Activated T-cell treated with anti-CD3 and anti-CD28 coated beads, Interleukin-2, amount 50 U/mL, for 1 hour (primary cell): ENCODE data around the gene GIMAP4.
"Not testable (repeated sequence)": the region's sequence is repeated elsewhere in the genome, so short reads cannot be mapped to it uniquely, and the experiment has no call there.

Experiments
- DNase-seq: peaks from one replicate; pipeline ENCODE4 v3.0.0-alpha.2; 2020

GIMAP4 gene

DNA sequence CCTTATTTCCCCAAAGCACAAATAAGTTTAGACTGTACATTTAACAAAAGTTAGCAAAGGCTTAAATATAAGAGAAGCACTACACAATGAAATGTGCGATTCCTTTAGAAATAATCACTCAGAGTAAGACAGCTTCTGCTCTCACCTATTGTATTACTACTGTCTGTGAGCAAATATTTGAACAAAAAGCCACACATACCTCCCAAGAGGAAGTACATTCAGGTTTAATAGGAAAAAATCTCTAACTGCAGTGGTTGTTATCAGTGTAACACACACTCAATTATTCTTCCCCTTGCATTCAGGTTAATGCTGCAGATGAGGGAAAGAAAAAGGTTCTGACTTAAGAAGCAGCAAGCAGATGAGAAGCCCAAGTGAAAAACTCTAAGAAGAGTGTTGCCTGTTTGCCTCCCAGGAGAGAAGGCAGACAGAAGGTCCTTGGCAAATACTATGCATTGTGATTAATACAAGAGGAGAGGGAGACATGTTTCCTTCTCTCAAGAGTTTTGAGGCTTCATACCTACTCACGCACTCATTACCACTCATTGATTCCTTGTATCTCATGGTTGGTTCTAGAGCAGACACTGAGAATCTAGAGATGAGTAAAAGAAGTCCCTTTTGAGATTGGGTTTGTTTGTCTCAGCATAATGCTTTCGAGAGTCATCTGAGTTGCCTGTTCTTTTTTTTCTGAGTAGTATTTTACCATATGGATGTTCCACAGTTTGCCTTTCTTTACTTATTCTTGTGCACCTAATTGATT is 13.6 kb downstream of the GIMAP4 start:
- DNase-seq: no peak

DNA sequence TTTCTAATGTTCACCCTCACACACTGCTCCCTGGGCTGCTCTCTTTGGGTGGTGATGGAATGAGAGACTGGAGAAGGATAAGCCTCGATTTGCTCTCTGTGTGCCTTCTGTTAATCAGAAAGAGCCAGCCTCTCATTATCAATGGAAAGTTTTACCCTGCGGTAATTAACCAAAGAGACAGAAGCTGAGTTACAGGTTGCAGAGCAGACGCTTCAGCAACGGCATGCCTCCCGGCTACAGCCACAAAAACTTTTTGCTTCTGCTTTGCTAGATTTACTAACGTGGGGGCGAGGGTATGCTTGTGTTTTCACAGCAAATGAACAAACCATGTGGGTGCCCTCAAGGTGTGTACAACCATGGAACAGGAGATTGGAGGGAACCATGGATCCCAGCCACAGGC is 18.0 kb downstream of the GIMAP4 start:
- no peak for DNase-seq

GRCh38 chr7:150586068-150586784 is 19.0 kb downstream of the GIMAP4 start:
- no peak for DNase-seq

GRCh38 chr7:150586785-150587152 is 19.6 kb downstream of the GIMAP4 start:
- no peak for DNase-seq

DNA sequence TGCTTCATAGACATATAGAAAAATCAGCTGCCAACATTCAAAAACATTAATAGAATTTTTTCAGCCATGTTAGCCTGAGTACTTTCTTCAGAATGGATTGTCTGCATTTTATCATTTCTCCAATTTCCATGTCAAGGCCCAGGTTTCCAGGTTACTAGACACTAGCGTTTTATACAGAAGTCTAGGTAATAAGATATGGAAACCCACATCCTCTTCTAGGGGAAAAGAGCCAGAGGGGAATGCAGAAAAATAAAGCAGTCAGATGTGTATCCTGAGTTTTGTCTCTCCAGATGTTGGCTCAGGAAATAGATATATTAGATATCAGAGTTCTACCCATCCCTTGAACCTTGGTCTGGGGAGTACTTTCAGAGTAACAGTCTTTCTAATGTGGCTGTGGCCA is 20.4 kb downstream of the GIMAP4 start:
- no peak for DNase-seq

GRCh38 chr7:150594805-150595204 is 27.6 kb downstream of the GIMAP4 start:
- DNase-seq: no peak

DNA sequence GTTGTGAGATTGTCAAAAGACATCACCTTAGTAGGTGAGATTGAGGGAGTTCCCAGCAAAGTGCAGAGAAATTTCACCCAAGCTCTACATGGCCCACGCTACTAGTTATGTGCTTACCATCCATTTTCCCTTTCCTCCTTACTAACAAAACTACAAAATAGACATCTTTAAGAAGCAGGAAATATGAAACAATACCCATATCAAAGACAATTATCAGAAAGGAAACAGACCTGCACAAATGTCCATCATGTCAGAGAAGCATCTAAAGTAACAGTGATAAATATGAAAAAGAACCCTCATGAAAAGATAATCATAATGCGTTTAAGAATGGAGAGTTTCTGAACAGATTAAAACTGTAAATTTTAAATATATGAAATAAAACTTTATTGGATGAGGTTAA is 28.2 kb downstream of the GIMAP4 start:
- DNase-seq: no peak

- DNase-seq: not testable (repeated sequence)
Measured at GRCh38 chr7:150603600-150603999, 36.4 kb downstream of the GIMAP4 start.

DNA sequence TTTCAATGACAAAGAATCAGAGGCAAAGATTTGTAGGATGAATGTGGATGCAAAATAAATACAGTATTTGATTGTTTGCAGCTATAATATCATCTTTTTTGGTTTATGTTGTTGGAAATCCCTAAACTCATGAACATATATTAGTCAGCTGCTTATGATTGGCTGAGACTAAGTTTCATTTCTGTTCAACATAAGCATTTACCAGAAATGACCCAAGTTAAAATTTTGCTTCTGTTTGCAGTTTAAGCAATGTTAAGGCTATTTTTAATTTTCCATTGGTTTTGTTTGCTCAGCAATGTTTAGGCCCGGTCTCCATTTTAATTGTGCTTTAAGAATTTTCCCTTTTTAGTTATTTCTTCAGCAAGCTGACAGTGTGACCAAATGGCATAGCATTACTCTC is 43.0 kb downstream of the GIMAP4 start:
- DNase-seq: no peak

DNA sequence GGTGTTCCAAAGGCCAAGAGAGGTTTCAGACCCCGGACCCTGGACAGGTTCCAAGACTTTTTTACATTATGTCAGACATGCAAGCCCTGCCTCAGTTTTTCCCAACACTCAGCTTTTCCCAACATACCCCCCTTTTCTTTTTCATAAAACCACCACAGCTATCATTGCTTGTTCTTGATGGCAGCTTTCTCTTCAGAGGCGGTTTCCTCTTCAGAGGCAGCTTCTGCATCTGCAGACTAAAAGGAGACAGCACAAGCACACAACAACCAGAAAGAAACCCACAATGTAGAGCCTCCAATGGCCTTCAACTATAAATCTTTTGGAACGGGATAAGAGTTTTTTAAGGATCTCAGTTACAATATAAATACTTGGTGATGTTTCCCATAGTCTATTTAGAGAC is 45.7 kb downstream of the GIMAP4 start:
- DNase-seq: no peak

DNA sequence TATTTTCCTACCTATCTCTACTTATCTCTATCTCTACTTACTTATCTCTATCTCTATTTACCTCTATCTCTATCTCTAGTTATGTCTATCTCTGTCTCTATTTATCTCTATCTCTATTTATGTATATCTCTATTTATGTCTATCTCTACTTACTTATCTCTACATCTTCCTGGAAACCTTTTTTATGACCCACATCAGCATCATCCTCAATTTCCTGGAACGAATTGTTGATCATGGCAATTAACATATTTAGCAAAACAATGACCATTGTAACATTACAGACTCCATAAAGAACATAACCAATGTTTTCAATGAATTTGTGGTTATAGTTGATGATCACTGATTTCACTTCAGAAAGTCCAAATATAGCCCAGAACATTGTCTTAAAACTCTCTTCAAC is 46.7 kb downstream of the GIMAP4 start:
- no peak for DNase-seq

DNA sequence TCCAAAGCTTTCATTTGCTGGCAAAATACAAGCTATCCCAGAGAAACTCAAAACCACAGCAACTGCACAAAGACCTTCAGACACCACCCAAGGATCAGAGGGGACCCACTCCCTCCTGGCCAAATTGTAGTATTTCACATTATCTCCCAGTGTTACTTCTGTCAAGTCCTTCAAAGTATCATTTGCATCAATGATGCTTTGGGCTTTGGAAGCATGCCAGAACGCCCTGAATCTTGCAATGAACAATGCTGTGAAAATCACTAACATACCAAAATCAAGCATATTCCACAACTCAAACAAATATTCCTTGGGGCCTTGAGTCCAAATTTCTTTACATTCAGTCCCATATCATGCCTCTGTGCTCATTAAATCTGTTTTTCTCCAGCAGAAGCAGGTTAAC is 47.2 kb downstream of the GIMAP4 start:
- DNase-seq: not testable (repeated sequence)

DNA sequence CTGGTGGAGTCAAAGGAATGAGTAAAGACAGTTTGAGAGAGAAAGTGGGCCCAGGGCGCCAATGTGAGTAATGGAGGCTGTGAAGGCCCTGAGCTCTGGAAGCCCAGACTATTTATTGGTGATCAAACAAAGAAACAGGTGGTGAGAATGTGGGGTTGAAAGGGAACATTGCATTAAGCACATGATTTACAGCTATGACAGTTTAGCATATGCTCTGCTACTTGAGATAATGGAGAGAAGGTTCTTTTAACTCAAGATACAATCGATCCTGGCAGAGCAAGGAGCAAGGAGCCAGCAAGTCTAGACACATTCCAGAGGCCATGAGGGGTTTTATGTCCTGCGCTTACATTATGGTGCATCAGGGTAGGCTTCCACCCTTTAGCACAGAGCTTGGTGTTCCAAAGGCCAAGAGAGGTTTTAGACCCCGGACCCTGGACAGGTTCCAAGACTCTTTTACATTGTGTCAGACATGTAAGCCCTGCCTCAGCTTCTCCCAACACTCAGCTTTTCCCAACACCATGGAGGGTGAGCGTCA is 48.1 kb downstream of the GIMAP4 start:
- DNase-seq: not testable (repeated sequence)

DNA sequence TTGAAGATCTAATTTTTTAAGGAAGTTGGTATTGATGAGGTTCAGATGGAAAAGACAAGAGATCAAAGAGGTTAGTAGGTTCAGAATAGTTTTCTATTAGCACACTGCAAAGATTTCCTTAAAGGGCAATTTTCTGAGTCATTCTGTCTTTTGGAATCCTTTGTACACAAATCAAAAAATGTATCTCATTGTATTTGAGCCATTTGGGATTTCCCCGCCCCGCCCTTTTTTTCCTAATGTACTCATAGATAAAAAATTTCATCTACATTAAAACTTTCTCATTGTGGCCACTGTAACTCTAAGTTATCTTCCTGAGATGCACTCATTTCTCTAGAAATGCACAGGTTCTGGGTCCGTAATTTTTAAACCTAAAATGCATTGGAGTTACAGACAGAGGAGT is 52.9 kb downstream of the GIMAP4 start:
- no peak for DNase-seq

DNA sequence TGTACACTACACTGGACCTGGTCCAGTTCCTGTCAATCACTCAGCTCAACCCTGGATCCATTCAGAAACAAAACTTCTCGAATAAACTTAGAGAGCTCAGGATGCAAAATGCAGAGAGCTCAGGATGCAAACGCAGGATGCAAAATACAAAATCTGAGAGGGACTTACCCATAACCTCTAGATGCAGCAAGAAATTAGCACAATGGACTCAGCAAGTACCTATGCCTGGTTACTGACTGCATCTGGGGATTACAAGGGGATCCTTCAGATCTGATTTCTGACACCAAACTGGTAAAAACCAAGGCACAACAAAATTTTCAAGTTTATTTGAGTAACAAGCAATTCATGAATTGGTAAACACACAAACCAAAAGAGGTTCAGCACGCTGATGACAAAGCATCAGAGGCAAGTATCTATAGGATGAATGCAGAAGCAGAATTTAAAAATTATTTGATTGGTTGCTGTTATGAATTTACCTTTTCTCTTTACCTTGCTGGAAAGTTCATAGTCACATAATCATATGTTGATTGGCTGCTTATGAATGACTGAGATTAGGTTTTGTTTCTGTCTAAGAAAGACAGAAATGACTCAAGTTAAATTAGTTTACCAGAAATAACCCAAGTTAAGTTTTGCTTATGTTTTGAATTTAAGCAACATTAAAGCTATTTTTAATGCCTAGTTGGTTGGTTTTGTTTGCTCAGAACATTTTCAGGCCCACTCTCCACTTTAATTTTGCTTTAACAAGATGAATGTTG is 53.6 kb downstream of the GIMAP4 start:
- DNase-seq: no peak

DNA sequence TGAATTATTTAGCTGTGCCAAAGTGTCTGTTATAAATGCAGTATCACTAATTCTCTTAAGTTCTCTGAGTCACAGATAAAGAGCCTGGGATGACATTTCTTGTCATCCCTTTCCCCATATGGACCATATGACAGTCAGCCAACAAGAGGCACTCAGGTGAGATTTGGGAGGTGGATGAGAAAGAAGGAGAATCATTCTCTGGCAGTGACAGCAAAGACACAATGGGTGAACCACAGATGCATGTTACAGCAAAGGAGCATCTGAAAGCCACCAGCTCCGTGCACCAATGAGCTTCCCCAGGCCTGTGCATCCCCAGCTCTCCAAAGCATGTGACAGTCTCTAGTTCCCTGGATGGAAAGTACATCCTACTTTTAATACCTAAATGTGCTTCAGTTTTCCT is 54.2 kb downstream of the GIMAP4 start:
- DNase-seq: no peak
